H9 (cell line): ENCODE data around the gene ADCY5. TPM values are rescaled to one million over a fixed set of nuclear protein-coding genes. Genes with fewer than 3 reads are reported as not detected.

Source experiments
- DNase-seq: peaks from one replicate; pipeline ENCODE4 v3.0.0-alpha.2; 2017
- H2AFZ ChIP-seq: one replicate; pipeline ENCODE4 v1.6.1; 2013; ENCODE audit warnings: mild to moderate bottlenecking, low read length, control low read depth, moderate library complexity
- H2AK5ac ChIP-seq: 2 replicates; pipeline ENCODE4 v1.6.1; 2013; ENCODE audit warnings: low read length, control low read depth, mixed read lengths; ENCODE audit not compliant: insufficient read length
- H2BK120ac ChIP-seq: one replicate; pipeline ENCODE4 v1.6.1; 2013; ENCODE audit warnings: low read depth, mild to moderate bottlenecking, low read length, control low read depth, inconsistent platforms; ENCODE audit not compliant: poor library complexity, severe bottlenecking
- H2BK12ac ChIP-seq: 2 replicates; pipeline ENCODE4 v1.6.1; 2013; ENCODE audit warnings: low read length, control low read depth, mixed read lengths, low read depth; ENCODE audit not compliant: insufficient read length
- H2BK15ac ChIP-seq: 2 replicates; pipeline ENCODE4 v1.6.1; 2013; ENCODE audit warnings: low read depth, low read length, control low read depth
- H2BK20ac ChIP-seq: one replicate; pipeline ENCODE4 v1.6.1; 2013; ENCODE audit warnings: low read depth, mild to moderate bottlenecking, low read length, control low read depth, inconsistent platforms; ENCODE audit not compliant: poor library complexity, severe bottlenecking
- H2BK5ac ChIP-seq: 2 replicates; pipeline ENCODE4 v1.6.1; 2013; ENCODE audit warnings: low read length, control low read depth, mixed read lengths; ENCODE audit not compliant: insufficient read length
- H3K14ac ChIP-seq: 2 replicates; pipeline ENCODE4 v1.6.1; 2013; ENCODE audit warnings: low read length, control low read depth; ENCODE audit not compliant: insufficient read depth
- H3K18ac ChIP-seq: 2 replicates; pipeline ENCODE4 v1.6.1; 2013; ENCODE audit warnings: low read depth, mild to moderate bottlenecking, mixed read lengths, low read length, control low read depth; ENCODE audit not compliant: insufficient read length
- H3K23ac ChIP-seq: 2 replicates; pipeline ENCODE4 v1.6.1; 2013; ENCODE audit warnings: low read length, control low read depth, mixed read lengths, low read depth; ENCODE audit not compliant: insufficient read length
- H3K23me2 ChIP-seq: 2 replicates; pipeline ENCODE4 v1.6.1; 2013; ENCODE audit warnings: low read depth, mild to moderate bottlenecking, mixed read lengths, low read length, control low read depth; ENCODE audit not compliant: insufficient read length, poor library complexity, severe bottlenecking
- H3K27ac ChIP-seq: 2 replicates; pipeline ENCODE4 v1.5.1; 2013; ENCODE audit warnings: low read length, control low read depth, mixed read lengths, low read depth; ENCODE audit not compliant: insufficient read length
- H3K27me3 ChIP-seq: 2 replicates; pipeline ENCODE4 v1.6.1; 2013; ENCODE audit warnings: low read length, control low read depth, inconsistent platforms; ENCODE audit not compliant: insufficient read depth
- H3K4ac ChIP-seq: 2 replicates; pipeline ENCODE4 v1.6.1; 2013; ENCODE audit warnings: low read depth, mild to moderate bottlenecking, control low read depth, inconsistent platforms, low read length, moderate library complexity
- H3K4me1 ChIP-seq: 2 replicates; pipeline ENCODE4 v1.6.1; 2013; ENCODE audit warnings: low read length, control low read depth, inconsistent platforms; ENCODE audit not compliant: insufficient read depth
- H3K4me2 ChIP-seq: 2 replicates; pipeline ENCODE4 v1.6.1; 2013; ENCODE audit warnings: low read length, control low read depth, mixed read lengths; ENCODE audit not compliant: insufficient read length, insufficient read depth
- H3K56ac ChIP-seq: 2 replicates; pipeline ENCODE4 v1.6.1; 2013; ENCODE audit warnings: low read depth, mild to moderate bottlenecking, mixed read lengths, low read length, control low read depth; ENCODE audit not compliant: insufficient read length
- H3K79me1 ChIP-seq: 2 replicates; pipeline ENCODE4 v1.6.1; 2013; ENCODE audit warnings: low read depth, mild to moderate bottlenecking, moderate library complexity, low read length, control low read depth, inconsistent platforms; ENCODE audit not compliant: insufficient read depth, poor library complexity, severe bottlenecking
- H3K79me2 ChIP-seq: 2 replicates; pipeline ENCODE4 v1.6.1; 2013; ENCODE audit warnings: low read length, control low read depth, inconsistent platforms; ENCODE audit not compliant: insufficient read depth
- H3K9ac ChIP-seq: 2 replicates; pipeline ENCODE4 v1.6.1; 2013; ENCODE audit warnings: low read length, control low read depth, mixed read lengths; ENCODE audit not compliant: insufficient read length; ENCODE audit errors: extremely low read depth
- H3K9me3 ChIP-seq: one replicate; pipeline ENCODE4 v1.6.1; 2013; ENCODE audit warnings: low read depth, low read length, inconsistent platforms; ENCODE audit not compliant: control insufficient read depth
- H3T11ph ChIP-seq: one replicate; pipeline ENCODE4 v1.6.1; 2013; ENCODE audit warnings: mild to moderate bottlenecking, low read length, control low read depth, inconsistent platforms
- H4K20me1 ChIP-seq: one replicate; pipeline ENCODE4 v1.6.1; 2013; ENCODE audit not compliant: control insufficient read depth, insufficient read length, insufficient read depth
- H4K5ac ChIP-seq: 2 replicates; pipeline ENCODE4 v1.6.1; 2013; ENCODE audit warnings: low read depth, mild to moderate bottlenecking, mixed read lengths, low read length, control low read depth; ENCODE audit not compliant: insufficient read length
- H4K8ac ChIP-seq: replicated peaks from 2 replicates; pipeline ENCODE4 v1.6.1; 2013; ENCODE audit warnings: low read length, control low read depth, mixed read lengths, low read depth; ENCODE audit not compliant: insufficient read length
- H4K91ac ChIP-seq: 2 replicates; pipeline ENCODE4 v1.6.1; 2013; ENCODE audit warnings: low read depth, mild to moderate bottlenecking, moderate library complexity, mixed read lengths, low read length, control low read depth; ENCODE audit not compliant: insufficient read length
- H3K27ac Mint-ChIP-seq, 3 experiments: 2 replicates in 2 of 3; 3 replicates in 1 of 3; pipeline ENCODE4 v1.8.0; 2020 to 2021; ENCODE audit warnings: mixed read lengths in 3 of 3, mild to moderate bottlenecking in 1 of 3, moderate library complexity in 1 of 3
- H3K27me3 Mint-ChIP-seq: 2 replicates; pipeline ENCODE4 v1.8.0; 2021; ENCODE audit warnings: low read depth, mild to moderate bottlenecking, moderate library complexity, mixed read lengths
- H3K36me3 Mint-ChIP-seq, 3 experiments: 2 replicates in 2 of 3; 3 replicates in 1 of 3; pipeline ENCODE4 v1.8.0; 2020 to 2021; ENCODE audit warnings: low read depth in 3 of 3, mixed read lengths in 3 of 3; ENCODE audit not compliant: insufficient read depth in 1 of 3
- H3K4me1 Mint-ChIP-seq, 2 experiments: 2 replicates each; pipeline ENCODE4 v1.8.0; 2020; ENCODE audit warnings: mixed read lengths in 2 of 2
- H3K4me3 Mint-ChIP-seq, 2 experiments: 2 replicates in 1 of 2; 3 replicates in 1 of 2; pipeline ENCODE4 v1.8.0; 2020 to 2021; ENCODE audit warnings: mild to moderate bottlenecking in 2 of 2, mixed read lengths in 2 of 2, moderate library complexity in 1 of 2
- H3K9me3 Mint-ChIP-seq, 2 experiments: 2 replicates in 1 of 2; 3 replicates in 1 of 2; pipeline ENCODE4 v1.8.0; 2020; ENCODE audit warnings: mild to moderate bottlenecking in 2 of 2, mixed read lengths in 2 of 2, moderate library complexity in 1 of 2
- CTCF ChIP-seq: fragments of 200-600 bp; sonication (generic); conservative IDR thresholded peaks from 3 replicates; pipeline ENCODE4 v1.8.0; 2021; ENCODE audit warnings: antibody characterized with exemption, mild to moderate bottlenecking
- WGBS: extraction: QIAGEN DNeasy Blood & Tissue Kit; methylation state at CpG from one replicate; pipeline ENCODE4 v1.1.7; 2013; ENCODE audit warnings: missing lambda C conversion rate, low lambda C conversion rate, mixed read lengths; ENCODE audit not compliant: insufficient read length; ENCODE audit errors: extremely low coverage; 5-methylcytosine and 5-hydroxymethylcytosine counted together
- total RNA-seq: library from RNA; stranded (reverse); gene quantifications from 2 replicates; pipeline ENCODE4 v1.2.1, GENCODE V29; 2021

The ADCY5 gene
- total RNA-seq, 1 experiment from 2014 or later = 5.0 TPM

GRCh38 chr3:123267821-123268220 is 181.1 kb downstream of the ADCY5 start:
- no peak for DNase-seq
- no peaks in the 10 kb centered on the region for H3K27me3 ChIP-seq
- H3K4me2 ChIP-seq = no peak overlapping the region
- no peaks in the 10 kb centered on the region for H4K20me1 ChIP-seq
- no peak overlapping the region for H2BK15ac ChIP-seq
- H3K79me2 ChIP-seq = no peaks in the 10 kb centered on the region
- no peaks in the 10 kb centered on the region; a peak in 1 of 5 replicates for H3K9me3 Mint-ChIP-seq
- no peaks in the 10 kb centered on the region for H3K79me1 ChIP-seq
- H3K14ac ChIP-seq = no peak overlapping the region
- peaks cover 3% of the 10 kb centered on the region; the same call in 1 of the 2 replicates for H3K4me1 ChIP-seq
- no peak overlapping the region for H3K18ac ChIP-seq
- peak; percentile 44; the same call in 2 of the 3 replicates for TF ChIP-seq CTCF
- no peak overlapping the region for H3K56ac ChIP-seq
- no peaks in the 10 kb centered on the region for H3K23me2 ChIP-seq
- H4K91ac ChIP-seq = no peak overlapping the region
- H2BK12ac ChIP-seq = no peak overlapping the region
- H2BK20ac ChIP-seq = no peak overlapping the region
- H3K4me3 Mint-ChIP-seq = no peak overlapping the region
- H2AFZ ChIP-seq = no peak overlapping the region
- no peaks in the 10 kb centered on the region for H3K9me3 ChIP-seq
- no peak overlapping the region for H3K4ac ChIP-seq
- no peaks in the 10 kb centered on the region for H3K27me3 Mint-ChIP-seq
- H3K23ac ChIP-seq = no peak overlapping the region
- H4K5ac ChIP-seq = no peak overlapping the region
- no peak overlapping the region for H3K27ac Mint-ChIP-seq
- WGBS = no CpG with 5 or more reads among the region's 2 CpGs
- H2BK5ac ChIP-seq = no peak overlapping the region
- H3K4me1 Mint-ChIP-seq = 0 out of 4 replicates have a peak, but pooled peaks cover 0 to 3% of the 10 kb centered on the region in 2 experiments
- H3K27ac ChIP-seq = no peak overlapping the region
- no peak overlapping the region for H3T11ph ChIP-seq
- H3K36me3 Mint-ChIP-seq = peaks cover 4 to 29% (median 15%) of the 10 kb centered on the region in 3 experiments; a peak in 6 of 7 replicates
- no peak overlapping the region for H2AK5ac ChIP-seq
- H4K8ac ChIP-seq = no peak overlapping the region
- H2BK120ac ChIP-seq = no peak overlapping the region
- H3K9ac ChIP-seq = no peak overlapping the region
